Subcutaneous adipose tissue (tissue), 4 donors: Measurements from ENCODE around the gene LAMTOR4. TPM values are rescaled to one million over a fixed set of nuclear protein-coding genes. Genes with fewer than 3 reads are reported as not detected.

Experiments used
- total RNA-seq, 4 donors: library from RNA; depleted of rRNA; stranded (reverse); fragments of >200 nt; gene quantifications; one replicate each; pipeline ENCODE4 v1.1.0, GENCODE V29; 2016
- TF ChIP-seq, protein P1 (sequence below): fragments of 450-650 bp; IDR thresholded peaks from one replicate; pipeline ENCODE4 v1.5.1; 2016; ENCODE audit warnings: low read depth, mild to moderate bottlenecking, control low read depth, antibody characterized with exemption, moderate library complexity

Gene LAMTOR4
- total RNA-seq, 4 donors from 2014 or later: 142 to 268 (median 250) TPM

DNA sequence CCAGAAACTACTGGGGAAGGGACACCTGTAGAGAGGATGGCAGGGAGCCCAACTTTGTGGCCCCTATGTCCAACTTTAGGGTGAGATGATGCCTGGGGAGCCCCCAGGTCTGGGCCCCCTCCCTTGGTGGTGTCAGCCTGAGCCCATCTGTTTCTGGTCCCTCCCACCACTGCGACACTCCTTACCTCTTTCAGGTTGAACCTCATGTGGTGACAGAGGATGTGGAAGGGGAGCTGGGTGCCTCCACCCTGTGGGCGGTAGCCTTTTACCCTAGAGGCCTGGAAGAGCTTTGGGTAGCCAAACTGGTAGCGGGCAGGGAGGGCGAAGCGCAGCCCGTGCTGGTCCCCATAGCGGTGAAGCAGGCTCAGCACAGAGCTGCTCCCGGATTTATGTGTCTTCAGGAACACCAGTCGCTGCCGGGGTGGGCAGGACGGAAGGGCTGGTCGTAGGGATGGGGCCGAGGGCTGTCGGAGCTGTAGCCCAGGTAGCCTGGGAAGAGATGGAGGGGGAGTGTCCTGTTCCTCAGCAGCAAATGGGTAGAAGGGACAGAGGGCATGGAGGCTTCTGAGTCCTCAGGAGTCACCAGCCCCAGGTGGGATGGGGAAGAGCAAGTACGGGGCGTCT lies 17.7 kb downstream of the LAMTOR4 start:
- TF ChIP-seq, protein P1, sequence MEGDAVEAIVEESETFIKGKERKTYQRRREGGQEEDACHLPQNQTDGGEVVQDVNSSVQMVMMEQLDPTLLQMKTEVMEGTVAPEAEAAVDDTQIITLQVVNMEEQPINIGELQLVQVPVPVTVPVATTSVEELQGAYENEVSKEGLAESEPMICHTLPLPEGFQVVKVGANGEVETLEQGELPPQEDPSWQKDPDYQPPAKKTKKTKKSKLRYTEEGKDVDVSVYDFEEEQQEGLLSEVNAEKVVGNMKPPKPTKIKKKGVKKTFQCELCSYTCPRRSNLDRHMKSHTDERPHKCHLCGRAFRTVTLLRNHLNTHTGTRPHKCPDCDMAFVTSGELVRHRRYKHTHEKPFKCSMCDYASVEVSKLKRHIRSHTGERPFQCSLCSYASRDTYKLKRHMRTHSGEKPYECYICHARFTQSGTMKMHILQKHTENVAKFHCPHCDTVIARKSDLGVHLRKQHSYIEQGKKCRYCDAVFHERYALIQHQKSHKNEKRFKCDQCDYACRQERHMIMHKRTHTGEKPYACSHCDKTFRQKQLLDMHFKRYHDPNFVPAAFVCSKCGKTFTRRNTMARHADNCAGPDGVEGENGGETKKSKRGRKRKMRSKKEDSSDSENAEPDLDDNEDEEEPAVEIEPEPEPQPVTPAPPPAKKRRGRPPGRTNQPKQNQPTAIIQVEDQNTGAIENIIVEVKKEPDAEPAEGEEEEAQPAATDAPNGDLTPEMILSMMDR: no peak

DNA sequence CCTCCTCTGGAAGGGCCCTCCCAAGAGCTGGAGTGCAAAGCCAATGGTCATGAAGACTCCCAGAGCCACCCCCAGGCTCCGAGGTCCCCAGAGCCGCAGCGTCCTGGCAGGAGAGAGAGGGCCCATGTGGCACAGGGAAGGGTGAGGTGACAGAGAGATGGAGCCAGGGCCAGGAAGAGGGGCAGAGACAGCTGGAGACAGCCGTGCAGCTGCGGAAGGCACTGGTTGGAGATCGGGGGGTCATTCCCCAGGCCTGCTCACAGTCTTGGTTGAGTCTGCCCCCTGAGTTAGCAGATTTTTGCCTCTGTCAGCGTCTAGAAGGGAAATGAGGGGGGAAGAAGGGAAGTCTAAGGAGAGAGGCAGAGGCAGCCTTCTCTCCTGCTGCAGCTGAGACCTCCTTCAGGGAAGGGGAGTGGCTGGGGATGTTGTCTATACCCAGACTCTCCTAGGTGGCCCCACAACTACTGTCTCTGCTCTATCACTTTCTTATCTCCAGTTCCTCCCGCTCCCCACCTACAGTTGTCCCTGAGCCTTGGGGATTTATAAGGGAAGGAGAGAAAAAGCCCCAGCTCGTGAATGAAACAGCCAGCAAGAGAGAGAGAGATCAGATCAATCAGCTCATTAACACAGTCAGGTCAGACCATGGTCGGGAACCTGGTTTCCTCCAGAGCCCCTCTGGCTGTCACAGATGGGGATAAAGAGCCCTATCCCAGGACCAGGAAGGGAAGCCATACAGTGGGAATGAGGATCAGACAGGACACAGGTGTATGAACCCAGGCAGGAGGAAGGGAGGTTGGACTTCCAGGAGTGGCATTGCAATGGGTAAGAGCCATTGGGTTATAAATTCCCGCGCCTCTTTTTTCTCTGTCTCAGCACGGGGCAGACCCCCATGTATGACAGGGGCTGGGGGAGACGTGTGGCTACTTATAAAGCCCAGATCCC lies 18.5 kb downstream of the LAMTOR4 start:
- TF ChIP-seq, protein P1: no peak

DNA sequence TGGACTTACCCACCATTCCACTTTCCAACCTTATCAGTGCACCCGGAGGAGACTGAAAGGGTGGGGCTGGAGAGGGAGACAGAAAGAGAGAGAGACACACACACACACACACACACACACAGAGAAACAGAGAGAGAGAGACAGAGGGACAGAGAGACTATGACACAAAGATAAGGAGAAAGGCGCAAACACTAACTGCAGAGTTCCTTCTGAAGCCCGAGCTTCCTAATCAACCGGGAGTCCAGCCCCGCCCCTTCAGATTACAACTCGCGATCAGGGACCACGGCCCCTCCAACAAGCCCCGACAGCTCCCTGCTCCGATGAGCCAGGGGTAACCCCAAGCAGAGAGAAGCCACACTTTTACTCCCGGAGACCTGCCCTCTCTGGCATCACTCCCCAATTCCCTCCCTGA lies 19.2 kb downstream of the LAMTOR4 start:
- TF ChIP-seq, protein P1: no peak

DNA sequence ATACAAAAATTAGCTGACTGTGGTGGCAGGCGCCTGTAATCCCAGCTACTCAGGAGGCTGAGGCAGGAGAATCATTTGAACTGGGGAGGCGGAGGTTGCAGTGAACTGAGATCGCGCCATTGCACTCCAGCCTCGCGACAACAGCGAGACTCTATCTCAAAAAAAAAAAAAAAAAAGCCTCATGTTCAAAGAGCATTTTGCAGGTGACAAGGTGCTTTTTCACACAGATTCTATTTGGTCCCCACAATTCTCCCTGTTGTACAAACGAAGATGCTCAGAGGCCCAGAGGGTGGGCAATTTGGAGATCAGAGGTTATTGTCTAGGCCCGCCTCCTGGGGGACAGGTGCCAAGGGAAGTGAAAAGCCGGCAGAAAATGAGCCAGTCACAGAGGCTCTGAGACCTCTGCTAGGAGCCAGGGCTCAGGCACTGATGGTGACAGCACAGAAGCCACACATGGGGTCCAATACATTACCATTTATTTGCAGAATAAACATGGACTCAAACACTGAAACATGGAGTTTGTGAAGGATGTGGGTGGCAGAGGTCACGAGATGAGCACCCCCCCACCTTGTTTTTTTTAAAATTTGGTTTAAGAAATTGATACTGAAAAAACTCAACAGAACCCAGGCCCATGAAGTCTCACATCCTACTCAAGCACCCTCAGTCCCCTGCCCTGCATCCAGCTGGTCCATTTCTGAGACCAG lies 20.6 kb downstream of the LAMTOR4 start:
- TF ChIP-seq, protein P1: no peak

DNA sequence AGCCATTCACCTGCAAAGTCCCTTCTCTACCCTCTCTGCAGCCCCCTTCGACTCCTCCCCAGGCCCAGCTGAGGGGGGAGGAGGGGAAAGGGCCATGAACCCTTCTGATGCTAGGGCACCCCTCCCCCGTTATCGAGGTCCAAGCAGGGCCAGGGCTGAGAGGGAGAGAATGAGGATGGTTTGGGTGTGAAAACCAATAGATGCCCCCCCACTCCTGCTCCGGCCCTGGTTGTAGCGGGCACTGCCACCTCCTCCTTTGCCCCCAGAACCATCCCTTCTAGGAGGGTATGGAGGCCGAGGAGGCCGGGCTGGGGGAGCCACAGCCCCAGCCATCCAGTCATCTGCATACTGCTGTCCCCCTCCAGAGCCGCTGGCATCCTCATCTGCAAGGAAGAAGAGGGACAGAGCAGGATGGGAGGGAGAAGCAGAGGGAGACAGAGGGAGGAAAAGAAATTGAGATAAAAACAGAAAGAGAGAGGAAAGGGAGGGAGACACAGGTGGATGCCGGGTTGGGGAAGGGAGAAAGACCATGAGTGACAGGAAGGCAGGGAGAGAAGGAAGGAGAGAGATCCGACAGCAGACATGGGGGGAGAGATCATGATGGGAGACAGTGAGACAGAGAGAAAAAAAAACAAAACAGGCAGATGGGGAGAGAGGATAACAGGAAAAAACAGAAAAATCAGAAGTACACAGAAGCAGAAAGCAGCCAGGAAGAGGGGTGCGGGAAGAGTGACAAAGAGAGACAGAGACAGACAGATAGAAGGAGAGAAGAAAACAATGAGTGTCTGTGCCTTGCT lies 21.6 kb downstream of the LAMTOR4 start:
- TF ChIP-seq, protein P1: no peak

DNA sequence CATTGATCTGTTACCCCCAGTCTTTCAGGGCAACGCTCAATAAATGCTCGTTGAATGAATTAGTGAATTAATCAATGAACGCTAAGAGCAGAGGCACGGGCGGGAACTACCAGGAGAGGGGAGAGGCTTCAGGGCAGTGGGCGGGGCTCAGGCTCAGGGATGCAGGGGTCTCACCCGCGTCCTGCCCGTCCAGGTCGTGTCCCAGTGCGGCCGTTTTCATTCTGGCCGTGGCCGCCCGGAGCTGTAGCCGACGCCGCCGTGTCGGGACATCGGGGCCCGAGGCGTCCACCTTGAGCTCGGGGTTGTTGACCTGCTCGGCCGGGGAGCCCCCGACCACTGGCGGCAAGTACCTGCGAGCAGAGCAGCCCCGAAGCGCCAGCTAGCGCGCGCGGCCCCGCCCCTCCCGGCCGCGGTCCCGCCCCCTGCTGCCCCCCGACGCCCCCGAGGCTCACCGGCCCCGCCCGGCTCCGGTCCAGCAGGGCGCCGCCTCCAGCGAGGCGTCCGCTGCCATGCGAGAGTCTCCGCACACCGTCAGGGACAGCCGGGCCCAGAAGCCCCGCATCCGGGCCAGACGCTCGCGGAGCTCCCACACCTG lies 22.5 kb downstream of the LAMTOR4 start:
- TF ChIP-seq, protein P1: no peak
